ENCODE measurements around the gene MAPK7.

- TF ChIP-seq GATA2 (IDR thresholded peaks at IDR 0.05; ENCODE audit: low read depth, low read length), result no peak
- TF ChIP-seq GATA3 (IDR thresholded peaks at IDR 0.05; ENCODE audit: low read depth, low read length), result no peak
These were observed 12.7 kb downstream of the MAPK7 start for GRCh38 chr17:19390951-19391350.
